GM10266 (cell line): ENCODE measurements around the gene AGO4.
A peak's percentile ranks its signal among the peaks of the same experiment; 100 is the strongest.

Experiments
- DNase-seq: peaks from one replicate; pipeline ENCODE4 v3.0.0; 2012; ENCODE audit errors: extremely low spot score
- CTCF ChIP-seq: IDR thresholded peaks from 2 replicates; pipeline ENCODE4 v1.5.1; 2012; ENCODE audit warnings: mild to moderate bottlenecking, low read depth; ENCODE audit not compliant: control insufficient read depth, insufficient read depth; ENCODE audit errors: missing control alignments

Gene AGO4

DNA sequence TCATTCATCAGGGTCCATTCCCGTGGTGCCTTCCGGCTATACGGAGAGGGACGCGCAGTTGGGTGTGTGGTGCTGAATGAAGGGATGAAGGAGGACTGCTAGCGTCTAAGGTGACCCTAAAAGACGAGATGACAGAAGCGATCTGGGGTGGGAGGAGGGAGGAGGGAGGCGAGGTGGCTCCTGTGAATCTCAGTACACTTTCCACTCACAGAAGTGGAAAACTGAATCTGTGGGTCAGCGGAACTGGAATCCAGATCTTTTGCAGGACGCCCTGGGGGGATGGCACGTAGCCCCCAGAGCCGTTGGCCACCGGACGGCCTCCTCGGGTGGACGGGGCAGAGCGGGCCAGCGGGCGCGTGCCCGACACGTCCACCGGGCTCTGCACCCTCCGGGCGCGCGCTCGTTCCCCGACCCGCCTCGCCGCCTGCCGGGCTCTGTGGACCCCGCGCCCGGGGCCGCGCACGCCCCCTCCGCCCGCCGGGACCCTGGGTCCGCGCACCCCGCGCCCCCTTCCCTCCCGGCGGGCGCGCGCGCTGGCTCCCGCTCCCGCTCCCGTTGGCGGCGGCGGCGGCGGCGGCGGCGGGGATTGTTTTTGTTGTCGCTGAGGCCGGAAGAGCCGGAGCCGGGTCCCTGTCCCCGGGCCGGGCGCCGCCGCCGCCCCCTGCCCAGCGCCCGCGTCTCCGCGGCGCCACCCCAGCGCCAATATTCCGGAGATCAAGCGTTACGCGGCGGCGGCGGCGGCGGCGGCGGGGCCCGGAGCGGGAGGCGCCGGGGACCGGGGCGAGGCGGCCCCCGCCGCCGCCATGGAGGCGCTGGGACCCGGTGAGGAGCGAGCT lies at the start of gene AGO4:
AGO4 (plus strand) TSS at position 403 of the 836 bp plus-strand sequence; CDS start at position 804, 401 bp downstream.
- TF ChIP-seq CTCF, result no peak

GRCh38 chr1:35762141-35762540 lies 45.7 kb upstream of the AGO4 start:
- no peak for DNase-seq
- TF ChIP-seq CTCF, result no peak

More for the DNA sequence above, at the start of gene AGO4:
- peak; percentile 79 for DNase-seq

DNA sequence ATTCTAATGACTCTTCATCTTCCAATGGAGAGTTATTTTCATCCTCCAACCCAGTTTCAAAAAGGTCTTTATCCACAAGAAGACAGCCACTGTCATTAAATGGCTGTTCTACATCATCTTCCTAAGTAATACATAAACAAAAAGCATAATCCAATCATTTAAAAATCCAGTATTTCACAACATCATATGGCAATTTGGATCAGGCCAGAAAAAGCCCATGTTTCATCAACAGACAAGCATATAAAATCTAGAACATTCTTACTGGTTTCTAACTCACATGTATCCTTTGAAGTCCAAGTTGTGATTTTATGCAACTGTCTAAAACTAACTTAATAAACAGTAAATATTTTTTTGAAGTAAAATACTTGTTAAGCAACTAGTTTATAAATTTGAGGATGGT lies 44.6 kb upstream of the AGO4 start:
- no peak for TF ChIP-seq CTCF
- DNase-seq, result no peak

- no peak for DNase-seq
- no peak for TF ChIP-seq CTCF
These were observed 43.5 kb upstream of the AGO4 start for GRCh38 chr1:35764283-35764682.

GRCh38 chr1:35768350-35769187 lies 39.2 kb upstream of the AGO4 start:
- no peak for DNase-seq

DNA sequence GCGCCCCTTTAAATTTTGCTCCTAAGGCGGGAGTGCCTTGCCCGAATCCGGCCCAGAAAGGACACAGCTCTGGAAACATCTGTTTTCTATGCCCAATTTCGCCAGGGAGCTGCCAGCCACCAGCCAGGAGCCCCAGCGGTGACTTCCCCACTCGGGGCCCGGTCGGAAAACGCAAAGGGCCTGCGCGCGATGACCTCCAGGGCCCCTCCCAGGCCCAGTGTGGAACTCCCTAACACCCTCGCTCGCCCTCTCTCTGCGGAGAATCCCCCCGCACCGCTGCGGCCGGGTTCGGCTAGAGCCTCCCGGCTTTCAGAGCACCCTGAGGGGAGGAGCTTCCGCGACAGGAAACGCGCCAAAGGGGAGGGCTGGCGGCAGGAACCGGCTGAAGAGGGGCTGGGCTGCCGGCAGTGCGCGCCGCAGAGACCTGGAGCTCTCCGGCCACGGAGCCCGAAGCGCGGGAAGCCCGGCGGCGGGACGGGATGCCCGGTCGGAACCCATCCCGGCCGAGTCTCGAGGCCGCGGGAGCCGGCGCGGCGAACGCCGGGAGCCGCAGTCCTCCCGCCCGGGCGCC lies 38.5 kb upstream of the AGO4 start:
- no peak for TF ChIP-seq CTCF
- DNase-seq, result peak; percentile 90

More at GRCh38 chr1:35768350-35769187, 39.2 kb upstream of the AGO4 start:
- TF ChIP-seq CTCF, result no peak
